ENCODE data around the gene PKD1.
A peak's percentile ranks its signal among the peaks of the same experiment; 100 is the strongest.

Gene PKD1

GRCh38 chr16:2090777-2091546 is 44.7 kb downstream of the PKD1 start:
- DNase-seq = peak in 9 of 56 donors; percentile 5 to 59 (median 24)

DNA sequence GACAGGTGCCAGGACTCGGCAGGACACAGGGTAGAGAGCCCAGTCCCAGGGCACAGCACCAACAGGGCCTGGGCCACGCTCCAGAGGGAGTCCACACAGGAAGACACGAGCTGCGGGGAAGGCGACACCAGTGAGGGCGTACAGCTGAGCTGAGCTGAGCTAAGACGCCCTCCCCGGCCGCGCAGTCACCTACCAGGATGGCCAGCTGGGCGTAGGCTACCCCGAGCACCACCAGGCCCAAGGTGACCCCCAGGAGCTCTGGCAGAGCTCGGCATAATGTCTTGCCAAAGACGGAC is 45.3 kb downstream of the PKD1 start:
- peak in 16 of 56 donors; percentile 7 to 48 (median 28) for DNase-seq

DNA sequence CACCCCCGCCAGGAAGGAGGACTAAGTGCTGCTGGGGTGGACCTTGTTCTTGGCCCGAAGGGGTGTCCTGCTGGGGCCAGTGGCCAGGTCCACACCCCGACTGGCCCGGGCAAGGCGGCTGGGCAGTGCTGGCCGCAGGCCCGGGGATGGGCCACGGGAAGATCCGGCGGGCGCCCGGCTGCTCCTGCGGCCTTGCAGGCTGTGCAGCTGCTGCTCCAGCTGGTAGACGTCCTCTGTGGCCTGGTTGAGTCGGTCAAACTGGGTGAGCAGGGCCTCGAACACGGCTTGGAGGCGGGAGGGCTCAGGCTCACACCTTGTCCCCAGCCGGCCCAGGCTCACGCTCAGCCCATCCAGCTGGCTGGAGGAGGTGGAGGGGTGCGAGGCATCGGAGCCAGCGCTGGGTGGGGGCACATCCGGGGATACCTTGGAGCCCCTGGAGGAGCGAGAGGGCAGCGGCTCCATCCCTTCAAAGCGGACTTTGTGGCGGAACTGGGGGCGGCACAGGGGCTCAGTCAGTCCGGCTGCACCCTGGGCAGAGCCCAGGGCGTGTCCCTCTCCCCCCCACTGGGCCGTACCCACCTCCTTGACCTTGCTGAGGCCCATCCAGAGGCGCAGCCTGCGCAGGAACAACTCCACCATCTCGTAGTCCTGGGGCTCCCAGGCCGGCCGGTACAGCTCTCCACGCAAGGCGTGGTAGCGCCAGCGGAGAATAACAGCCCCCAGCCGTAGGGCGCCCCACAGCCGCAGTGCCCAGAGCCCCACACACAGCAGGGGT is 45.8 kb downstream of the PKD1 start:
- DNase-seq = peak in 5 of 56 donors; percentile 7 to 30 (median 23)

DNA sequence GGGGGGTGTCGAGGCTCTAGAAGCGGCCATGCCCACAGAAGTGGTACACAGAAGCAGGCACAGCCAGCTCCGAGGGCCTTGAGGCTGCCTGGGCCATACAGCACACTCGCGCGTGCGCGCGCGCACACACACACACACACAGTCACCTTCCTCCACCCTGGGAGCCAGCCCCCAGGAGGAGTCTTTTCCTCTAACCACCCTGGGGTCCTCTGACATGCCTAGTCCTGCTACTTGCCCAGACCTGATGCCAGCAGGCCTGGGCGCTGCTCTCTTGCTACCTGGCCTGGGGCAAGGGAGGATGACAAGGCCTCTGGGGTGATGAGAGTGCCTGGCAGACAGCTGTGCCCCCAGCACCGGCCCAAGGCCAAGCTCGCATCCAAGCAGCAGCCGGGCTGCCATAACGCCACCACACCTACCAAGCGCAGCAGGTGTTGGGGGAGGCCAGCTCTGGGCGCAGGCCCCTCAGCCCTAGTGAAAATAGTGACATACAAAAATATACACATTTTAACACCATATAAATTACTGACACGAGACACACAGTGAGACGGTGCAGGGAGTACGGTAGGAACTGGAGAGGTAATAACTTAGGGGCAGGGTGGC is 46.8 kb downstream of the PKD1 start:
- DNase-seq = no peak

GRCh38 chr16:2087748-2088631 is 47.7 kb downstream of the PKD1 start:
- DNase-seq = peak in 1 of 56 donors; percentile 18

DNA sequence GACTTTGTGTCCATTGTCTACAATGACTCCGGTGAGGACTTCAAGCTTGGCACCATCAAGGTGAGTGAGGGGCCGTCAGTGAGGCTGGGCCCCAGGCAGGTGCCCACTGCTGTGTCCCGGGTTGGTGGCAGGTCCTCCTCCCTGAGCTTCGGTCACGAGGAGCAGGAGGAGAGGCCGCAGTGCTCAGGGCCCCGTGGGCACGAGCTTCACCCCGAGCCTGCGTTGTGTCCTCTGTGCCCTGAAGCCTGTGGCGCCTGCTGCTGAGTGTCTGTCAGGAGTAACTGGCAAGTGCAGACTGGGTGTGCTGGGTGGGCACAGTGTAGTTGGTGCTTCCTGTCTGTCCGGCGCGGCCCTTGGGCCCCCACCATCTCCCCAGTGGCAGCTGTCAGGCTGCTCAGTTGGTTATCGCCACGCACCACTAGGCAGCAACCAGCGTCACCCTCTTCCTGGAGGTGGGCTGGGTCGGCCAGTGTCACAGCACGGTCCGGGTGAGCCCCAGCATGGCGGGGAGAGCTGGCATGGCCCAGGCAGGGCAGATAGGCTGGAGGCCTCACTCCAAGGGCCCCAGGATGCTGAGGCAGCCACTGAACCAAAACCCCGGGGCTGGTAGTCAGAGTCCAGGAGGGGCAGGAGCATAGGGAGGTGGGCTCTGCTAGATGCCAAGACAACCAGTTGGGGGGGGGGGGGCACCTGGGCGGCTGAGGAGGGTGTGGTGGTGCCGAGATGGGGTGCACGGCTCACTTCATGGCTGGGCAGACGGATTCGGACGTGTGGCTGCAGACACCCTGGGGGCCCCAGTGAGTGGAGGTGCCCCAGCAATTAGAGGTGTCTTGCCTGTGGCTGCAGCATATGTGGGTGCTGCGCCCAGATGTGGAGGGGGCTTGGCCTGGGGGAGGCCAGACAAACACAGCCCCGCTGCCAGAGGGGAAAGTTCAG is 48.6 kb downstream of the PKD1 start:
- DNase-seq = no peak

GRCh38 chr16:2086106-2086742 is 49.5 kb downstream of the PKD1 start:
- DNase-seq = no peak

GRCh38 chr16:2085669-2086068 is 50.0 kb downstream of the PKD1 start:
- DNase-seq = no peak

- no peak for DNase-seq
These were observed 50.6 kb downstream of the PKD1 start for GRCh38 chr16:2084895-2085625.

- no peak for DNase-seq
These were observed 51.6 kb downstream of the PKD1 start for GRCh38 chr16:2083876-2084780.

GRCh38 chr16:2083409-2083808 is 52.3 kb downstream of the PKD1 start:
- DNase-seq = no peak

- DNase-seq = no peak
These were observed 52.7 kb downstream of the PKD1 start for GRCh38 chr16:2082983-2083364.

DNA sequence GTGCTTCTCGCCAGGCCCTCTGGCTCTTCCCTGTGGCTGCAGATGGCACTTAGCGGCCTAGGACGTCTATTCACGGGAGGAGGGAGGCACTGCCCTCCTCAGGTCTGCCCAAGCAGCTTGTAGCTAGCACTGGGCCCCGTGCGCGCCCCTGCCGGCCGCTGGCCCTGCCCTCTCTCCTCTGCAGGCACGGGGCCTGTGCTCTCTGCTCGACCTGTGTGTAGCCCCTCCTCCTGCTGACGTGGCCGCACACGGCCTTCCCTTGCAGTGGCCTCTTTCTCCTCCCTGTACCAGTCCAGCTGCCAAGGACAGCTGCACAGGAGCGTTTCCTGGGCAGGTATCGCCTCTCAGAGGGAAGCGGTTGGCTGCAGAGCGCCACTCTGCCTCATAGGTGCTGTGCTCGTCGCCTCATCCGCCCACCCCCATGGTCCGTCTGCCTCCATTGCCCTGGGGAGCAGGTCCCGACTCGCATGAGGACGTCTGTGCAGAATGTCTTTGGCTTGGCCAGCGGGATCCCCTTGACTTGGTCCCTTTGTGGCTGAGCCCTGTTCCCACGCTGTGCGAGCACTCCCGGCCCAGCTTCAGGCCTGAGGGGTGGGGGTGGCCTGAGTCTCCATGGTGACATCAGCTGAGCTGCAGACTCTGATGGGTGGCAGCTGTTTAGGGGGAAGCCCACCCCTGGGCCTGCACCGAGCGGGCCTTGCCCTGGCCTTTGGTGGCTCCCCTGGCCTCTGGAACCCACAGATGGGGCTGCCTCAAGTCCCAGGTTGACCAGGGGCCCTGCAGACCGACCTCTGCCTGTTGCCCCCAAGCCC is 53.3 kb downstream of the PKD1 start:
- no peak for DNase-seq

- DNase-seq = no peak
These were observed 54.3 kb downstream of the PKD1 start for GRCh38 chr16:2081201-2082084.

GRCh38 chr16:2079991-2080390 is 55.7 kb downstream of the PKD1 start:
- no peak for DNase-seq

DNA sequence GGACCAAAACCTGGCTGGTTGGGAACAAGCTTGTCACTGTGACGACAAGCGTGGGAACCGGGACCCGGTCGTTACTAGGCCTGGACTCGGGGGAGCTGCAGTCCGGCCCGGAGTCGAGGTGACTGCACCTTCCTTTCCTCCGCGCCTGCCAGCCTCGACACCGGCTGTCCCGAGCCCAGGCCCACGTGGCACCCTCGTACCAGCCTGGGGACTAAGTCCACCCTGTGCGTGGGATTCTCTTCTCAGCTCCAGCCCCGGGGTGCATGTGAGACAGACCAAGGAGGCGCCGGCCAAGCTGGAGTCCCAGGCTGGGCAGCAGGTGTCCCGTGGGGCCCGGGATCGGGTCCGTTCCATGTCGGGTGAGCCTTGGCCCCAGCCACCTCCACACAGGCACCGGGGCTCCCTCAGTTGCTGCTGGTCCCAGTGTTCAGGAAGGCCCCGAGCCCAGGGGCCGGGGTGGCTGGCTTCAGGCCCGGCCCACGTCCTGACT is 56.3 kb downstream of the PKD1 start:
- no peak for DNase-seq
